PC-9 (cell line): ENCODE data around the gene STUM.

Source experiments
- EZH2 ChIP-seq: fragments of 200-600 bp; sonication (generic); IDR thresholded peaks from 2 replicates; pipeline ENCODE4 v1.8.0; 2017; ENCODE audit warnings: antibody characterized with exemption, low read depth
- TF ChIP-seq, protein P1 (sequence below): fragments of 200-600 bp; sonication (generic); conservative IDR thresholded peaks from 2 replicates; pipeline ENCODE4 v1.6.1; 2017; ENCODE audit warnings: mixed run types, antibody characterized with exemption, mild to moderate bottlenecking, moderate library complexity

- TF ChIP-seq, protein P1, sequence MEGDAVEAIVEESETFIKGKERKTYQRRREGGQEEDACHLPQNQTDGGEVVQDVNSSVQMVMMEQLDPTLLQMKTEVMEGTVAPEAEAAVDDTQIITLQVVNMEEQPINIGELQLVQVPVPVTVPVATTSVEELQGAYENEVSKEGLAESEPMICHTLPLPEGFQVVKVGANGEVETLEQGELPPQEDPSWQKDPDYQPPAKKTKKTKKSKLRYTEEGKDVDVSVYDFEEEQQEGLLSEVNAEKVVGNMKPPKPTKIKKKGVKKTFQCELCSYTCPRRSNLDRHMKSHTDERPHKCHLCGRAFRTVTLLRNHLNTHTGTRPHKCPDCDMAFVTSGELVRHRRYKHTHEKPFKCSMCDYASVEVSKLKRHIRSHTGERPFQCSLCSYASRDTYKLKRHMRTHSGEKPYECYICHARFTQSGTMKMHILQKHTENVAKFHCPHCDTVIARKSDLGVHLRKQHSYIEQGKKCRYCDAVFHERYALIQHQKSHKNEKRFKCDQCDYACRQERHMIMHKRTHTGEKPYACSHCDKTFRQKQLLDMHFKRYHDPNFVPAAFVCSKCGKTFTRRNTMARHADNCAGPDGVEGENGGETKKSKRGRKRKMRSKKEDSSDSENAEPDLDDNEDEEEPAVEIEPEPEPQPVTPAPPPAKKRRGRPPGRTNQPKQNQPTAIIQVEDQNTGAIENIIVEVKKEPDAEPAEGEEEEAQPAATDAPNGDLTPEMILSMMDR: no peak
- TF ChIP-seq EZH2: no peak
These were observed 92.0 kb downstream of the STUM start for GRCh38 chr1:226640321-226641136.
